ENCODE results near the gene NFXL1.

GRCh38 chr4:47942081-47942819, 27.9 kb upstream of the NFXL1 start:
- TF ChIP-seq CTCF (IDR thresholded peaks at IDR 0.05) (no peak), POLR2A (IDR thresholded peaks at IDR 0.05) (no peak)
